Sciatic nerve (tissue), 2 donors: ENCODE measurements around the gene LDLRAD4. TPM values are rescaled to one million over a fixed set of nuclear protein-coding genes. Genes with fewer than 3 reads are reported as not detected.
A peak's percentile ranks its signal among the peaks of the same experiment; 100 is the strongest.

ENCODE experiments used
- ATAC-seq: fragments of 200-7000 bp; cut with Tn5 transposase; one replicate; pipeline ENCODE4 v1.9.1; 2020; ENCODE audit warnings: mild to moderate bottlenecking, moderate library complexity
- DNase-seq: peaks from one replicate; pipeline ENCODE4 v3.0.0-alpha.2; 2020; ENCODE audit warnings: low spot score
- intact Hi-C: fragments of 100-400 bp; cut with DNase I; formaldehyde crosslinking; loops from one replicate; pipeline ENCODE4 v1.14.2; 2022
- total RNA-seq: library from RNA; stranded (reverse); fragmentation: NEBNext Ultra II Directional; extraction: Animal tissue kit (Norgen Biotek cat#: 25700); gene quantifications from one replicate; pipeline ENCODE4 v1.2.1, GENCODE V29; 2021
- donor health status: DM: no; HTN: no; CAD: no.
- donor health status: DM: no; HTN: no; CAD: no.

The LDLRAD4 gene
- total RNA-seq, 1 donor from 2014 or later = 27.1 TPM

DNA sequence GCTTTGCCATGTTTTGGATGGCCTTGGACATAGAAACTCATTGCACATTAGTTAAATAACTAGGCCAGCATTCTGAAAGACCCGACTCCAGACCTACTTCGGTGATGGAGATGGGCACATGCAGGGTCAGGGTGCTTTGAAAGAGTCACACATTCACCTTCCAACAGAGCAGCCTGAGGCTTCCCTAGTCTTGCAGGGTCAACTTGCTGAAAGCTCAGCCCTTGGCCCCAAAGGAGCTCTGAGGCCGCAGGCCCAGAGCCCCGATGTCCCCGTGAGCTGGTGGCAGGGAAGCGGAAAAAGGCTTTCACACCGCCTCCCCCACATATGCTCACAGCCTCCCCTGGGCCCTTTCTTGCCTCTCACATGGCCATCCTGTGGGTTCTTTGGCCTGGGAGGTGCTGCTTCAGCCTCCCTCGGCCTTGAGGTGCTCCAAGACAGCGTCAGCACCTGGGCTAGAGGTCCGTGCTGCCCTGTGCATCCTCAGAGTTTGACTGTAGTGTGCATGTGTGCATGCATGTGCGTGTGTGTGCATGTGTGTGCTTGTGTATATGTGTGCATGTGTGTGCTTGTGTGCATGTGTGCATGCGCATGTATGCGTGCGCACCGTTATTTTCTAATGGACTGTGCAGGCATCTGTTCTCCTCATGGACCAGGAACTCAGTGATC is 21.6 kb downstream of the LDLRAD4 start:
- ATAC-seq (no peak), DNase-seq (no peak)
- intact Hi-C loops = no loop called here

DNA sequence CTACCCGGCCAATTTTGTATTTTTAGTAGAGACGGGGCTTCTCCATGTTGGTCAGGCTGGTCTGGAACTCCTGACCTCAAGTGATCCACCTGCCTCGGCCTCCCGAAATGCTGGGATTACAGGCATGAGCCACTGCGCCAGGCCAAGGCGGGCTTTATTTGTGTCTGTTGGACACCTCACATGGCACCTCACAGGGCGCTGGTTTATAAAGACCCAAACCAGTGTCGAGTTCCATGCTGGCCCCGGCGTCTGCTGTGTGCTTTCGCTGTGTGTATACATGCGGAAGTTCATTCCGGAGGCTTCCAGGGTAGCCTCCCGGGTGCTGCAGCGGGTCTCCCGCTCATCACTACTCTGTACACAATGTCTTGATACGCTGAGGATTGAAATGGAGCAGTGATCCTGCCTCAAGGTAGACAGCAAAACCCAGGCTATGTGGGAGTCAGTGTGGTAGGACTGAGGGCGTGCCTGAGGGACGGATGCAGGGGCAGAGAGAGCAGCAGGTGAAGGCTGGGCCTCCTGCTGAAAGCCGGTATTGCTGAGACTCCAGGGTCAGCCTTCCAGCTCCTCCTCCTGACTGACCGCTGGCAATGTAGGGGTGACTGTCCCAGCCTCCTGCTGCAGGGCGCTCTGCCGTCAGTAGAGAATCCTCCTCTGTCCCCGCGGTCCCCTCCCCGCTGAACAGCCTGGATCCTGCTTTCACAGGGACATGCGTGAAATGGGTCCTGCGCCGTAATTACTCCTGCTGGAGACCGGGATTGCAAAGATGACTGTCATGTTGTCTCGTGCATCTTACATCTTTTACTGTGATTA is 22.7 kb downstream of the LDLRAD4 start:
- peak; percentile 51 for DNase-seq
- no peak for ATAC-seq

DNA sequence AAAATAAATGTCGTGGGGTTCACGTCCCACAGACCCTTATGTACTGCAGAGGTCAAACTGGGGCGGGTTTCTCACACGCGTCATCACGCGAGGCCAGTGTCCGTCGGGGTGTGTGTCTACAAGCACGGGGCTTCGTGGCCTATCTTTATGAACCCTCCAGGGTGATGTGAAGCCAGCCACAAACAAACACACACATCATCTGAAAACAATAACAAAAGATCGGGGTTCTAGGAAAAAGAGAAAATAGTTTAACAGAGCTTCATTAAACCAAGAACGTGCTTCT is 23.3 kb downstream of the LDLRAD4 start:
- DNase-seq (peak; percentile 35), ATAC-seq (no peak)
- intact Hi-C loops = no loop called here

More for the DNA sequence above, 22.7 kb downstream of the LDLRAD4 start:
- intact Hi-C loops = no loop called here

DNA sequence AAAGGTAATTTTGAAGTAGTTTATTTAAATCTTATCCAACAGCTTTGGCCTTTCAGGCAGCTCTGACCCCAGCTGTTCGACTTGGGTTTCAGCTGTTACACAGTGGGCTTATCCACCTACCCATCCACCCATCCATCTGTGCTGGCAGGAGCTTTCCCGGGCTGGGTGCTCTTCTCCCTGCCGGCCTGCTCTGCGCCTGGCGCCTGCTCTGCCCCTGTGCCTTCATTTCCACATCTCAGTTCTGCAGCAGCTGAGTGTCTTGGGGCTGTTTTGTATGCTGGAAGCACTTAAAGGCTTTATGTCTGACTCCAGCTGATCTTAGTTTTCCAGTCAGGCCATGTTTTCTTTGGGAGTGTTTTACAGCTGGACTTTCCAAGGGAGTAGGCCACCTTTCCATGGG is 24.2 kb downstream of the LDLRAD4 start:
- DNase-seq (no peak), ATAC-seq (no peak)
- intact Hi-C loops = no loop called here

DNA sequence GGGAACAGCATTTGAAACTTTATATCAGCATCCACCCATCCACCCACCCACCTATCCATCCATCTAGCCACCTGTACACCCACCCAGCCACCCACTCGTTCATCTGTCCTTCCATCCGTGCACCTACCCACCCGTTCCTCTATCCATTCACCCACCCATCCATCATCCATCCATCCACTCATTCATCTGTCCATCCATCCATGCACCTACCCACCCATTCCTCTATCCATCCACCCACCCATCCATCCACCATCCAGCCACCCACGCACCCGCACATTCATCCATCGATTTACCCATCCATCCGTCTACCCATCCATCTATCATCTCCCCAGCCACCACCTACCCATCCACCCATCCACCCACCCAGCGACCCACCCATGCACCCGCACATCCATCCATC is 24.8 kb downstream of the LDLRAD4 start:
- intact Hi-C loops = no loop called here
- DNase-seq (no peak), ATAC-seq (no peak)

DNA sequence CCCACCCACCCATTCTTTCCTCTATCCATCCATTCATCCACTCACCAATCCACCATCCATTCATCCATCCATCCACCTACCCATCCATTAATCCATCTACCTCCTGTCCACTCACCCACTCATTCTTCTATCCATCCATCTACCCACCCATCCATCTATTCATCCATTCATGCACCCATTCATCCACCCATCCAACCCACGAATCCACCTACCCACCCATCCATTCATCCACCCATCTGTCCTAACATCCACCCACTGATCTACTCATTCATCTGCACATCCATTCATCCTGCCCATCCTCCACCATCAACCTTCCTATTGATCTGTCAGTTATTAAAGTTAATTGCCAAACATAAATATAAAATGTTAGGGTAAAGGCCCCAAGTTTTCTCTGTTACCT is 25.6 kb downstream of the LDLRAD4 start:
- intact Hi-C loops = no loop called here
- ATAC-seq (no peak), DNase-seq (no peak)

DNA sequence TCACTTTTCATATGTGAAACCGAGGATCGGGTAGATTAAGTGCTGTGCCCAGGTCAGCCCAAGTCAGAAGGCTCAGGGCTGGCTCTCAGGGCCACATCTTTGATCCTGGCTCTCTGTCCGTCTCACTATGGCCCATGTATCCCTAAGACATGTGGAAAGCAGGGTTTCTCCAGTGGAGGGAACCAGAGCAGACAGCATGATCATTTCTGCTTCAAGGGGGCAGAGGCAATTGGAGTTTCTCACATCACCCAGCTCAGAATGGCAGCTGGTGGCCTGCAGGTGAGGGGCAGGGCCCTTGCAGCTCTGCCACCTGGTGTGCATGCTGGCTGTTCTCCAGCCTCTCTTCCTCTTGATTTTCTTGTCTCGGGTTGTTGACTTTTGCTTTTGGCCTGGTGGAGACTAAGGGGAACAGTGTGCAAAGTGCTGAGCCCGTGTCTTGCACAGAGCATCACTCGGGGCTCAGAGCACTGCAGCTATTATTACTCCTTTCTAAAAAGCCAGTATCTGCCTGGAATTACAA is 27.0 kb downstream of the LDLRAD4 start:
- no peak for DNase-seq
- intact Hi-C loops = no loop called here

DNA sequence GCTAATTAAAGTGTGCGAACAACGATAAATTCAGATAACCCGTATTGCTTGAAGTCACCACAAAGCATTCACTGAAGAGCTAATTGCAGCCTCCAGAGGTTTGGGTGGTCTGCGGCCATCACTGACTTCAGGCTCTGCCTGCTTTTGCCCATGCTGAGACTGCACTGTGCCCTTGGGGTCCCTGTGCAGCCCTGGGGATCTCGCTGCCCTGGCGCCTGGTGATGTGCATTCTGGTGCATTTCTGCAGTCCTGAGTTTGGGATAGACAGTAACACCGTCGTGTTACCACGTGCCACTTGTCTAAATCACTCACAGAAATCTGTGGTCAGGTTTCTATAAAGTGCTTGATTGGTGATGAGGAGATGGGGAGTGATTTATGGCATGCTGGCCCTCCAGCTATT is 27.6 kb downstream of the LDLRAD4 start:
- no peak for ATAC-seq
- DNase-seq = no peak
- intact Hi-C loops = no loop called here

More for the DNA sequence above, 27.0 kb downstream of the LDLRAD4 start:
- ATAC-seq = no peak

DNA sequence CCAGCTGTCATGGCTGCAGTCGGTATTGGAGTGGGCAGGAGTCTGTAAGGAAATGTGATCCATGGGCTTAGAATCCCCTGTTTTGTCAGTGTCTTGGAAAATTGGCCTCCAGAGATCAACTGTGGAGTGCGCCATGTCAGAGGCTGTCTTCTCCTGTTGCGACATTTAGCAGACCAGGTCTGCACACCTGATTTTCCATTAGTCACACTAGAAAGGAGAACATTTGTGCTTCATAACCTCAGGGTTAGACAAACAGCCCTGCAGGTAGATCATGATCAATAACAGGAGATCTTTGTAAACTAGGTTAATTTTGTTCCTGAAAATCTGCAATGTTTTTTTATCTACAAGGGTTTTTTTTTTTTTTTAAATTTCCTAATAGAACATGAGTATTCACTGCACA is 28.0 kb downstream of the LDLRAD4 start:
- no peak for ATAC-seq
- intact Hi-C loops = no loop called here
- no peak for DNase-seq

DNA sequence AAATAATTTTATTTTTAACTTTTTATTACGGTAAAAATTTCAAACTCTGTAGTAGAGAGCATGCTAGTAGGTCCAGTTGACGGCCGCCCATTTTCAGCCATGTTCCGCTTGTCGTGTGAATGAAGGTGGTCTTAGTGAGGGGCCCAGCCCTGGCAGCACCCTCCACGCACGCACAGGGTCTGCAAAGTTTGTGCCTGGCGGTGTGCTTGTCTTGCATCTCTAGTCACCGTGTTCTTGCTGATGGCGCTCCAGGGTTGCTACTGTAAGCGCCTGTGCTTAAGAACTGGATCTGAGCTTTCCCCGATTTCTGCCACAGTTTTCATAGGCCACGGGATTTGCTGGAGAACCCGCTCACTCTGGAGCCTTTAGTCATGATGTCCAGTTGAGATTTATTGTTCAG is 28.9 kb downstream of the LDLRAD4 start:
- peak; percentile 33 for DNase-seq
- ATAC-seq = no peak
- intact Hi-C loops = no loop called here

DNA sequence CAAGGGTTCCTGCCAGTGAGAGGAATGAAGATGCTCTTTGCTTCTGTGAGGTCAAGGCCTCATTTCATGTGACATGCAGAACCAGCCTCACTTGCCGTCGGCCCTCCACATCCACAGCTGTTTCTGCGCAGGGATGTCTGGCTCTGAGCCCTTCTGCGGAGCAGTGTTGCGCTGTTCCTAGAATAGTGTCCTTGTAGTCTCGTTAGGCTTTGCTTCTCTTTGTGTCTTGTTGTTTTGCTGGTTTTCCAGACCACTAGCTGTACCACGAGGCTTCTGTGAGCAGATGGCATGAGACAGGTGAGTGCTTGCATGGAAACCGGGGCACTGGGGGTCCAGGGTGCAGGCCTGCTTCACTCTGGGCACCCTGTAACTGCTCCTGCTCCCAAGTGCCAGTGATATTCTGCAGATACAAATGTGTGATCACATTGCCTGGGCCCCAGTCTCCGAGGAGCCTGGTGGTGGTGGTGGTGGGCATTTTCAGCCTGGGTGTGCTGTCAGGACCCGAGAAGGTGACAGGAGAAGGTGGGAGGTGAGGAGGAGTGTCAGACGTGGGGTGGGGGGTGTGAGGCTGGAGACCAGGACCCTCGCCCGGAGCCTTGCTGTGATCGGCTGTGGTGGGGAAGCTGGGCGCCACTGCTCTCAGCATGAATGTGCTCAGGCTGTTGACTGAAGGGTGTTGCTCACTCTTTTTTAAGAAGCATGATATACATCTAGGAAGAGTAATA is 34.3 kb downstream of the LDLRAD4 start:
- DNase-seq = peak; percentile 32
- intact Hi-C loops = no loop called here
- no peak for ATAC-seq

DNA sequence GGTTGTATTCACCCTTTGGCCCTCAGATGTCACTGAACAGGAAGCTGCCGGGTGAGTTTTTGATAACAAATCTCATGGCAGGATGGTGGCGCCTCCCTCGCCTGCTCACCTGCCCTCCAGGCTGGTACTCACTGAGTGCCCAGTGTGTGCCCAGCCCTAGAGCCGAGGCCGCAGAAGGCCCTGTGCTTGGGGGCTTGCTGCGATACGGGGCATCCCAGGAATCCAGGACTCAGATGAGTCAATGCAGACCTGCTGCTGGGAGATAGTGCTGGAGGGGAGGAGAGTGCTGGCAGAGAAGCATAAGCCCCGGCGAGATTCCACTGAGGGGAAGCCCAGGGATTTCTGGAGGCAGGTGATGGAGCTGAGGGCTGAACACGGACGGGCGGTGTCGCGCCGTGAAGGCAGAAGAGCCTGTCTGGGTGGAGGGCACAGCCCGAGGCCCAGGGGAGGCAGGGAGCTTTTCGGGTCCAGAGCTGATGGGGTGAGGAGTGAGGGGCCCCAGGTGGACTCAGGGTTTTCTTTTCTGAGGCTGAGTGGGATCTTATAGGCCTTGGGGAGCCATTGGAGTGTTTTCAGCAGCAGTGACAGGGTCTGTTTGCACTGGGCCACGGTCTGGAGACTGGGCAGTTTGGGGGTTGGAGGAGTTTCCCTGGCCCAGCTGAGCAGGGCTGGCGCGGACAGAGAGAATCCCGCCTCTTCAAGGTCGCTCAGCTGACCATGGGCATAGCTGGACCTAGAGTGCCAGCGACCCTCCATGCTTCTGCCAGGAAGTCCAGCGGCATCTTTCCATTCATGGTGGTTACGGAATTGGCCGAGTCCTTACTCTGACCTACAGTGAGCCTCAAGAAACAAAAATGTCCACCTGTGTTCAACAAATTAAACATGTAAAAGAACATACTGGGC is 35.5 kb downstream of the LDLRAD4 start:
- no peak for ATAC-seq
- intact Hi-C loops = no loop called here

DNA sequence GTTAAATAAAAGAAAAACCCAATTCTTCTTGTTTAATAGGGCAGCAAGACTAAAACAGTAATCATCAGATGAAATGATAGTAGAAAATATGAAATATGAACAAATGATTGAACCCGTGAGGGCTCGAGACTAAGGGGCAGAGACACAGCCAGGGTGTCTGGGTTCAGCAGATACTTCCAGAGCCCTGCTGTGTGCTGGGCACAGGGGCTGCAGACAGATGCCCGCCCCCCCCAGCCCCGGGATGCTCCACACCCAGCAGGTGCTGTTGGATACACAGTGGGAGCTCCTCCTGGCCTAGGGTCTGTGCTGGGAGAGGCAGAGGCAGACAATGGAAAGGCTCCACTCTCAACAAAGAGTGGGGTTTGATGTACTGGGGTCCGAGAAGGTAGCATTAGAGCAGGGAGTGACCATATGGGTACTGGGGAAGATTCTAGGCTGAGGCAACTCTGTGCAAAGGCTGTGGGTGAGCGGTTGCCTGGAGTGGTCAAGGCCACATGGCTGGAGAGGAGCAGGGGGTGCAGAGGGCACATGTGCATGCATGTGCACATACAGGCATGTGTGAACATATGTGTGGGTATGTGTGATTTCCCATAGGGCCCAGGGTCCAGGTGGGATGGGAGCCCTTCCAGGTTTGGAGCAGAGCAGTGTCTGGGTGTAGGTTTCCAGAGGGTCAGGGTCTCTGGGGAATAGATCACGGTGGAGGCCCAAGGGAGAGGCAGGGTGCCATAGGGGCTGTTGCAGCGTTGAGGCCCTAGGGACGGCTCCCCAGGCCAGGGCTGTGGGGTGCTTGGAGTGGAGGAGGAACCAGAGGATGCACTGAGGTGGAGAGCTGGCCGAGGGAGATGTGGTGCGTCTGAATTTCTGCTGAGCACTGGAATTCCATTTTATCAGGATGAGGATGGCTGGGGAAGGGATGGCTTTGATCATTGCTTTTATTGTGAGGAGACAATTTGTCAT is 36.7 kb downstream of the LDLRAD4 start:
- intact Hi-C loops = no loop called here
- peak; percentile 40 for DNase-seq
- ATAC-seq = no peak

More for the DNA sequence above, 35.5 kb downstream of the LDLRAD4 start:
- peak; percentile 40 for DNase-seq

DNA sequence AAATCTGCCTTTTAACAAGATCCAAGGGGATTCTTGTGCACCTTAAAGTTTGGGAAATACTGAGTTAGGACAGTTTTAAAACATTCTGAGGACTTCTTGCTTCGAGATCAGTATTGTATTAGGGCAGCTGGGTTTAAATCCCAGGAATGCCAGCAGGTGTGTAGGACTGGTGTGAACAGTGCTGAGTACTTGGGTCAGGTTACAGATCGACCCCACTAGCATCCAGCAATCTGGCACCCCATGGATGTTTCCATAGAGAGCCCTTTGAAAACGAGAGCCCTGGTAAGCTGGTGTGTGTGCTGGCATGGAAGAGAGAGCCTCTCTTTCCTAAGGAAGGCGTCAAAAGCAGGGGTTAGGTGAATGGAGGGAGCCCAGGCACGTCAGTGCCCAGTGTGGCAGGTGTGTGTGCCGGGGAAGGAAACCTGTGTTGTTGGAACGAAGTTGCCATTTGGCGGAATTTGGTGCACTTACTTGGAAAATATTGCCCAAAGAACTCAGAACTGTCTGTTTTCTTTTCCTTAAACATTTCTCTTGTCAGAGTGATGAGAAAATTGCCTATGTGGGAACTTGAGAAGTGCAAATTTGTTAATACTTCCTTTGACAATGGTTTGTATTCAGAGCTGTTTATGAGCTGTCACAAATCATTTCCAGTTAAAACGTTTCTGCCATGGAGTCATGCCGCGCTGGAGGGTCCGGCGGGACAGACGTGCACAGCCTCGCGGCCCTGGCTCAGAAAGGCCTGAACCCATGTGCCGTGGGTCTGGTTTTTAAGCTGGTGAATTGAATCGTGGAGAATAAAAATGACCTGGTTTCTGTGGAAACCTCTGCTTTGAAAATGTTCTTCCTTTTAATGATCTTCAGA is 38.1 kb downstream of the LDLRAD4 start:
- intact Hi-C loops = no loop called here
- ATAC-seq (no peak), DNase-seq (peak; percentile 40)

DNA sequence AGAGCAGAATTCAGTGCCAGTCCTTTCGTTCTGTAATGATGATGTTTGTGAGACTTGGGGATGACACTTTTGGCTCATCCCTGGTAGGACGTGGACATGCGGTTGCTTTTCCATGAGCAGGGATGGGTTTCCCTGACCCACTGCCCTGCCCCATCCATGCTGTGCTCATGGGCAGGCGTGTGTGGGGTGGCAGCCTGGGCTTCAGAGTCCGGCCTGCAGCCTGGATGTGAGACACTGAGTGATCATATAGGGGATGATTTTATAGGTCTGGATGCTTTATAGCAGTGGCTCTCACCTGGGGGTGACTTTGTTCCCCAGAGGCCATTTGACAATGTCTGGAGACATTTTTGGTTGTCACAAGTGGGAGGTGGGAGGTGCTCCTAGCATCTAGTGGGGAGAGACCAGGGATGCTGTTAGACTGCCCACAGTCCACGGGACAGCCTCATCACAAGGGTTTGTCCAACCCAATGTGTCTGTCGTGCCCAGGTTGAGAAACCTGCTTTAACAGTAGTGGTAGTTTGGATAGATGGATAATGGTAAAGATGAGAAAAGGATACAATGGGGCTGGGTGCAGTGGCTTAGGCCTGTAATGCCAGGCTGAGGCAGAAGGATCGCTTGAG is 38.9 kb downstream of the LDLRAD4 start:
- ATAC-seq (no peak), DNase-seq (no peak)
- intact Hi-C loops = no loop called here

DNA sequence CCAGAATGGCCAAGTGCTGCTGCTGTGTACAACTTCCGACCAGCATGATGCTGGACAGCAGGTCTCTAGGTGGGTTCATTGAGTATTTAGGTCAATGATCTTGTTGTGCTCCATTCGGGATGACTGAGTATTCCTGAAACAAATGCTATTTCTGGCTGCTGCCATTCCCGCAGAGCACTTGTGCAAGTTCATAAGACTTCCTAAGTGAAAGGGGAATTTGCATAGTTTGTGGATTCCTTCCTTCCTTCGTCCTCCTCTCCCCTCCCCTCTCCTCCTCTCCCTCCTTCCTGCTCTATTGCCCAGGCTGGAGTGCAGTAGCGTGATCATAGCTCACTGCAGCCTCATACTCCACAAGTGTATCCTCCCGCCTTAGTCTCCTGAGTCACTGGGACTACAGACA is 40.4 kb downstream of the LDLRAD4 start:
- DNase-seq (peak; percentile 30), ATAC-seq (peak; percentile 48)
- intact Hi-C loops = no loop called here

DNA sequence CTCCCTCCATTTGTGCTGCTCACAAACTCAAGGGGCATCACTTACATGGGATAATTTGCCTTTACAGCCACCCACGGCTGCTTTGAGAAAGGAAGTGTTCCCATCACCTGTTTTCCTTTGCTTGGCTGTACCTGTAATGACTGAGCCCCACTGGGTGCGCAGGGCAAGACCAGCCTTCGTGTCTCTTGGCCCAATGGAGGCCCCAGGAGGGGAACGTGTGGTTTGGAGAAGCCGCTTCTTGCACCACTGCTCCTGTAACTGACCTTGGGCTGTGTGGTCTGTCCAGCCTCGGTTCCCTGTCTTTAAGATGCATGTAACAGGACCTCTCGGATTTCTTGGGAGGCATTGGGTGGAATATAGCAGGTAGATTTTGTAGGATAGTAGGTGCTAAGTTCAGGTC is 41.1 kb downstream of the LDLRAD4 start:
- ATAC-seq = no peak
- peak; percentile 45 for DNase-seq
- intact Hi-C loops = no loop called here
